ENCODE data around the gene CAMK2D.
A peak's percentile ranks its signal among the peaks of the same experiment; 100 is the strongest.

GRCh38 chr4:113468165-113469022 lies 293.1 kb downstream of the CAMK2D start:
- TF ChIP-seq CTCF (IDR thresholded peaks at IDR 0.05) (no peak), POLR2A (IDR thresholded peaks at IDR 0.05) (peak in 1 of 2 donors; percentile 30)

Measured in thyroid gland (tissue), 4 donors.